Measurements from ENCODE around the gene ADAMTS17.

The ADAMTS17 gene

GRCh38 chr15:100031665-100032357 lies 310.0 kb downstream of the ADAMTS17 start:
- Histone ChIP-seq H3K36me3 (ENCODE audit: control insufficient read depth, insufficient read depth, low read length) (no peaks in the 10 kb centered on the region), H3K4me3 (ENCODE audit: low read depth, low read length) (no peak overlapping the region), H3K9ac (ENCODE audit: low read depth, low read length) (no peak overlapping the region), H3K9me3 (ENCODE audit: control insufficient read depth, insufficient read depth, low read length) (no peaks in the 10 kb centered on the region), H3K27me3 (ENCODE audit: control insufficient read depth, insufficient read depth, low read length) (no peaks in the 10 kb centered on the region), H3K4me1 (ENCODE audit: control insufficient read depth, insufficient read depth, low read length) (no peaks in the 10 kb centered on the region)

GRCh38 chr15:100030586-100031229 lies 311.1 kb downstream of the ADAMTS17 start:
- no peak overlapping the region for H3K4me3 ChIP-seq (ENCODE audit: low read depth, low read length)
- H3K27me3 ChIP-seq (ENCODE audit: control insufficient read depth, insufficient read depth, low read length), result no peaks in the 10 kb centered on the region
- H3K36me3 ChIP-seq (ENCODE audit: control insufficient read depth, insufficient read depth, low read length), result no peaks in the 10 kb centered on the region
- no peak overlapping the region for H3K9ac ChIP-seq (ENCODE audit: low read depth, low read length)
- H3K9me3 ChIP-seq (ENCODE audit: control insufficient read depth, insufficient read depth, low read length), result no peaks in the 10 kb centered on the region
- H3K4me1 ChIP-seq (ENCODE audit: control insufficient read depth, insufficient read depth, low read length), result no peaks in the 10 kb centered on the region

- Histone ChIP-seq H3K4me3 (ENCODE audit: low read depth, low read length) (no peak overlapping the region), H3K9ac (ENCODE audit: low read depth, low read length) (no peak overlapping the region), H3K4me1 (ENCODE audit: control insufficient read depth, insufficient read depth, low read length) (no peaks in the 10 kb centered on the region), H3K27me3 (ENCODE audit: control insufficient read depth, insufficient read depth, low read length) (no peaks in the 10 kb centered on the region), H3K36me3 (ENCODE audit: control insufficient read depth, insufficient read depth, low read length) (no peaks in the 10 kb centered on the region), H3K9me3 (ENCODE audit: control insufficient read depth, insufficient read depth, low read length) (no peaks in the 10 kb centered on the region)
These were observed 311.8 kb downstream of the ADAMTS17 start for GRCh38 chr15:100029868-100030479.

- Histone ChIP-seq H3K36me3 (ENCODE audit: control insufficient read depth, insufficient read depth, low read length) (no peaks in the 10 kb centered on the region), H3K4me1 (ENCODE audit: control insufficient read depth, insufficient read depth, low read length) (no peaks in the 10 kb centered on the region), H3K4me3 (ENCODE audit: low read depth, low read length) (no peak overlapping the region), H3K27me3 (ENCODE audit: control insufficient read depth, insufficient read depth, low read length) (no peaks in the 10 kb centered on the region), H3K9me3 (ENCODE audit: control insufficient read depth, insufficient read depth, low read length) (no peaks in the 10 kb centered on the region), H3K9ac (ENCODE audit: low read depth, low read length) (no peak overlapping the region)
These were observed 312.7 kb downstream of the ADAMTS17 start for GRCh38 chr15:100029045-100029444.

GRCh38 chr15:100026041-100026440 lies 315.7 kb downstream of the ADAMTS17 start:
- no peaks in the 10 kb centered on the region for H3K36me3 ChIP-seq (ENCODE audit: control insufficient read depth, insufficient read depth, low read length)
- no peaks in the 10 kb centered on the region for H3K4me1 ChIP-seq (ENCODE audit: control insufficient read depth, insufficient read depth, low read length)
- no peak overlapping the region for H3K4me3 ChIP-seq (ENCODE audit: low read depth, low read length)
- no peaks in the 10 kb centered on the region for H3K9me3 ChIP-seq (ENCODE audit: control insufficient read depth, insufficient read depth, low read length)
- no peak overlapping the region for H3K9ac ChIP-seq (ENCODE audit: low read depth, low read length)
- H3K27me3 ChIP-seq (ENCODE audit: control insufficient read depth, insufficient read depth, low read length), result no peaks in the 10 kb centered on the region

- Histone ChIP-seq H3K36me3 (ENCODE audit: control insufficient read depth, insufficient read depth, low read length) (no peaks in the 10 kb centered on the region), H3K9ac (ENCODE audit: low read depth, low read length) (no peak overlapping the region), H3K9me3 (ENCODE audit: control insufficient read depth, insufficient read depth, low read length) (no peaks in the 10 kb centered on the region), H3K27me3 (ENCODE audit: control insufficient read depth, insufficient read depth, low read length) (no peaks in the 10 kb centered on the region), H3K4me1 (ENCODE audit: control insufficient read depth, insufficient read depth, low read length) (peaks cover 2% of the 10 kb centered on the region), H3K4me3 (ENCODE audit: low read depth, low read length) (no peak overlapping the region)
These were observed 319.0 kb downstream of the ADAMTS17 start for GRCh38 chr15:100022806-100023205.

- no peak overlapping the region for H3K9ac ChIP-seq (ENCODE audit: low read depth, low read length)
- H3K27me3 ChIP-seq (ENCODE audit: control insufficient read depth, insufficient read depth, low read length), result no peaks in the 10 kb centered on the region
- H3K4me1 ChIP-seq (ENCODE audit: control insufficient read depth, insufficient read depth, low read length), result peaks cover 2% of the 10 kb centered on the region
- H3K4me3 ChIP-seq (ENCODE audit: low read depth, low read length), result no peak overlapping the region
- H3K36me3 ChIP-seq (ENCODE audit: control insufficient read depth, insufficient read depth, low read length), result no peaks in the 10 kb centered on the region
- H3K9me3 ChIP-seq (ENCODE audit: control insufficient read depth, insufficient read depth, low read length), result no peaks in the 10 kb centered on the region
These were observed 319.4 kb downstream of the ADAMTS17 start for GRCh38 chr15:100022391-100022790.

- Histone ChIP-seq H3K36me3 (ENCODE audit: control insufficient read depth, insufficient read depth, low read length) (no peaks in the 10 kb centered on the region), H3K4me3 (ENCODE audit: low read depth, low read length) (no peak overlapping the region), H3K27me3 (ENCODE audit: control insufficient read depth, insufficient read depth, low read length) (no peaks in the 10 kb centered on the region), H3K9ac (ENCODE audit: low read depth, low read length) (no peak overlapping the region), H3K9me3 (ENCODE audit: control insufficient read depth, insufficient read depth, low read length) (no peaks in the 10 kb centered on the region), H3K4me1 (ENCODE audit: control insufficient read depth, insufficient read depth, low read length) (peaks cover 2% of the 10 kb centered on the region)
These were observed 320.1 kb downstream of the ADAMTS17 start for GRCh38 chr15:100021653-100022052.

- Histone ChIP-seq H3K27me3 (ENCODE audit: control insufficient read depth, insufficient read depth, low read length) (no peaks in the 10 kb centered on the region), H3K9ac (ENCODE audit: low read depth, low read length) (no peak overlapping the region), H3K4me1 (ENCODE audit: control insufficient read depth, insufficient read depth, low read length) (peaks cover 2% of the 10 kb centered on the region), H3K9me3 (ENCODE audit: control insufficient read depth, insufficient read depth, low read length) (no peaks in the 10 kb centered on the region), H3K4me3 (ENCODE audit: low read depth, low read length) (no peak overlapping the region), H3K36me3 (ENCODE audit: control insufficient read depth, insufficient read depth, low read length) (no peaks in the 10 kb centered on the region)
These were observed 321.2 kb downstream of the ADAMTS17 start for GRCh38 chr15:100020614-100021013.

- H3K9me3 ChIP-seq (ENCODE audit: control insufficient read depth, insufficient read depth, low read length), result no peaks in the 10 kb centered on the region
- H3K4me1 ChIP-seq (ENCODE audit: control insufficient read depth, insufficient read depth, low read length), result peaks cover 2% of the 10 kb centered on the region
- no peaks in the 10 kb centered on the region for H3K36me3 ChIP-seq (ENCODE audit: control insufficient read depth, insufficient read depth, low read length)
- H3K9ac ChIP-seq (ENCODE audit: low read depth, low read length), result no peak overlapping the region
- no peaks in the 10 kb centered on the region for H3K27me3 ChIP-seq (ENCODE audit: control insufficient read depth, insufficient read depth, low read length)
- H3K4me3 ChIP-seq (ENCODE audit: low read depth, low read length), result no peak overlapping the region
These were observed 321.6 kb downstream of the ADAMTS17 start for GRCh38 chr15:100020189-100020588.

- Histone ChIP-seq H3K27me3 (ENCODE audit: control insufficient read depth, insufficient read depth, low read length) (no peaks in the 10 kb centered on the region), H3K9me3 (ENCODE audit: control insufficient read depth, insufficient read depth, low read length) (no peaks in the 10 kb centered on the region), H3K4me1 (ENCODE audit: control insufficient read depth, insufficient read depth, low read length) (peaks cover 2% of the 10 kb centered on the region), H3K36me3 (ENCODE audit: control insufficient read depth, insufficient read depth, low read length) (no peaks in the 10 kb centered on the region), H3K4me3 (ENCODE audit: low read depth, low read length) (no peak overlapping the region), H3K9ac (ENCODE audit: low read depth, low read length) (no peak overlapping the region)
These were observed 322.2 kb downstream of the ADAMTS17 start for GRCh38 chr15:100019601-100020000.

- no peak overlapping the region for H3K4me3 ChIP-seq (ENCODE audit: low read depth, low read length)
- H3K27me3 ChIP-seq (ENCODE audit: control insufficient read depth, insufficient read depth, low read length), result no peaks in the 10 kb centered on the region
- no peaks in the 10 kb centered on the region for H3K9me3 ChIP-seq (ENCODE audit: control insufficient read depth, insufficient read depth, low read length)
- no peak overlapping the region for H3K9ac ChIP-seq (ENCODE audit: low read depth, low read length)
- H3K36me3 ChIP-seq (ENCODE audit: control insufficient read depth, insufficient read depth, low read length), result no peaks in the 10 kb centered on the region
- H3K4me1 ChIP-seq (ENCODE audit: control insufficient read depth, insufficient read depth, low read length), result peaks cover 2% of the 10 kb centered on the region
These were observed 323.6 kb downstream of the ADAMTS17 start for GRCh38 chr15:100018191-100018590.
